ENCODE measurements around the gene RFPL1.

- TF ChIP-seq CTCF (IDR thresholded peaks at IDR 0.05), result peak; percentile 53 to 78 (median 66)
- no peak for TF ChIP-seq EP300 (IDR thresholded peaks at IDR 0.05)
- no peak for TF ChIP-seq POLR2A (IDR thresholded peaks at IDR 0.05)
Observed at GRCh38 chr22:29394931-29395581, 43.3 kb upstream of the RFPL1 start.

Data from upper lobe of left lung (tissue), 4 donors.